H9 (cell line): ENCODE measurements around the gene BCAS3. TPM values are rescaled to one million over a fixed set of nuclear protein-coding genes. Genes with fewer than 3 reads are reported as not detected.
A peak's percentile ranks its signal among the peaks of the same experiment; 100 is the strongest.

Experiments
- DNase-seq: peaks from one replicate; pipeline ENCODE4 v3.0.0-alpha.2; 2017
- H2AFZ ChIP-seq: one replicate; pipeline ENCODE4 v1.6.1; 2013; ENCODE audit warnings: mild to moderate bottlenecking, low read length, control low read depth, moderate library complexity
- H2AK5ac ChIP-seq: 2 replicates; pipeline ENCODE4 v1.6.1; 2013; ENCODE audit warnings: low read length, control low read depth, mixed read lengths; ENCODE audit not compliant: insufficient read length
- H2BK120ac ChIP-seq: one replicate; pipeline ENCODE4 v1.6.1; 2013; ENCODE audit warnings: low read depth, mild to moderate bottlenecking, low read length, control low read depth, inconsistent platforms; ENCODE audit not compliant: poor library complexity, severe bottlenecking
- H2BK12ac ChIP-seq: 2 replicates; pipeline ENCODE4 v1.6.1; 2013; ENCODE audit warnings: low read length, control low read depth, mixed read lengths, low read depth; ENCODE audit not compliant: insufficient read length
- H2BK15ac ChIP-seq: 2 replicates; pipeline ENCODE4 v1.6.1; 2013; ENCODE audit warnings: low read depth, low read length, control low read depth
- H2BK20ac ChIP-seq: one replicate; pipeline ENCODE4 v1.6.1; 2013; ENCODE audit warnings: low read depth, mild to moderate bottlenecking, low read length, control low read depth, inconsistent platforms; ENCODE audit not compliant: poor library complexity, severe bottlenecking
- H2BK5ac ChIP-seq: 2 replicates; pipeline ENCODE4 v1.6.1; 2013; ENCODE audit warnings: low read length, control low read depth, mixed read lengths; ENCODE audit not compliant: insufficient read length
- H3K14ac ChIP-seq: 2 replicates; pipeline ENCODE4 v1.6.1; 2013; ENCODE audit warnings: low read length, control low read depth; ENCODE audit not compliant: insufficient read depth
- H3K18ac ChIP-seq: 2 replicates; pipeline ENCODE4 v1.6.1; 2013; ENCODE audit warnings: low read depth, mild to moderate bottlenecking, mixed read lengths, low read length, control low read depth; ENCODE audit not compliant: insufficient read length
- H3K23ac ChIP-seq: 2 replicates; pipeline ENCODE4 v1.6.1; 2013; ENCODE audit warnings: low read length, control low read depth, mixed read lengths, low read depth; ENCODE audit not compliant: insufficient read length
- H3K23me2 ChIP-seq: 2 replicates; pipeline ENCODE4 v1.6.1; 2013; ENCODE audit warnings: low read depth, mild to moderate bottlenecking, mixed read lengths, low read length, control low read depth; ENCODE audit not compliant: insufficient read length, poor library complexity, severe bottlenecking
- H3K27ac ChIP-seq: 2 replicates; pipeline ENCODE4 v1.5.1; 2013; ENCODE audit warnings: low read length, control low read depth, mixed read lengths, low read depth; ENCODE audit not compliant: insufficient read length
- H3K27me3 ChIP-seq: 2 replicates; pipeline ENCODE4 v1.6.1; 2013; ENCODE audit warnings: low read length, control low read depth, inconsistent platforms; ENCODE audit not compliant: insufficient read depth
- H3K4ac ChIP-seq: 2 replicates; pipeline ENCODE4 v1.6.1; 2013; ENCODE audit warnings: low read depth, mild to moderate bottlenecking, control low read depth, inconsistent platforms, low read length, moderate library complexity
- H3K4me1 ChIP-seq: 2 replicates; pipeline ENCODE4 v1.6.1; 2013; ENCODE audit warnings: low read length, control low read depth, inconsistent platforms; ENCODE audit not compliant: insufficient read depth
- H3K4me2 ChIP-seq: 2 replicates; pipeline ENCODE4 v1.6.1; 2013; ENCODE audit warnings: low read length, control low read depth, mixed read lengths; ENCODE audit not compliant: insufficient read length, insufficient read depth
- H3K56ac ChIP-seq: 2 replicates; pipeline ENCODE4 v1.6.1; 2013; ENCODE audit warnings: low read depth, mild to moderate bottlenecking, mixed read lengths, low read length, control low read depth; ENCODE audit not compliant: insufficient read length
- H3K79me1 ChIP-seq: 2 replicates; pipeline ENCODE4 v1.6.1; 2013; ENCODE audit warnings: low read depth, mild to moderate bottlenecking, moderate library complexity, low read length, control low read depth, inconsistent platforms; ENCODE audit not compliant: insufficient read depth, poor library complexity, severe bottlenecking
- H3K79me2 ChIP-seq: 2 replicates; pipeline ENCODE4 v1.6.1; 2013; ENCODE audit warnings: low read length, control low read depth, inconsistent platforms; ENCODE audit not compliant: insufficient read depth
- H3K9ac ChIP-seq: 2 replicates; pipeline ENCODE4 v1.6.1; 2013; ENCODE audit warnings: low read length, control low read depth, mixed read lengths; ENCODE audit not compliant: insufficient read length; ENCODE audit errors: extremely low read depth
- H3K9me3 ChIP-seq: one replicate; pipeline ENCODE4 v1.6.1; 2013; ENCODE audit warnings: low read depth, low read length, inconsistent platforms; ENCODE audit not compliant: control insufficient read depth
- H3T11ph ChIP-seq: one replicate; pipeline ENCODE4 v1.6.1; 2013; ENCODE audit warnings: mild to moderate bottlenecking, low read length, control low read depth, inconsistent platforms
- H4K20me1 ChIP-seq: one replicate; pipeline ENCODE4 v1.6.1; 2013; ENCODE audit not compliant: control insufficient read depth, insufficient read length, insufficient read depth
- H4K5ac ChIP-seq: 2 replicates; pipeline ENCODE4 v1.6.1; 2013; ENCODE audit warnings: low read depth, mild to moderate bottlenecking, mixed read lengths, low read length, control low read depth; ENCODE audit not compliant: insufficient read length
- H4K8ac ChIP-seq: replicated peaks from 2 replicates; pipeline ENCODE4 v1.6.1; 2013; ENCODE audit warnings: low read length, control low read depth, mixed read lengths, low read depth; ENCODE audit not compliant: insufficient read length
- H4K91ac ChIP-seq: 2 replicates; pipeline ENCODE4 v1.6.1; 2013; ENCODE audit warnings: low read depth, mild to moderate bottlenecking, moderate library complexity, mixed read lengths, low read length, control low read depth; ENCODE audit not compliant: insufficient read length
- H3K27ac Mint-ChIP-seq, 3 experiments: 2 replicates in 2 of 3; 3 replicates in 1 of 3; pipeline ENCODE4 v1.8.0; 2020 to 2021; ENCODE audit warnings: mixed read lengths in 3 of 3, mild to moderate bottlenecking in 1 of 3, moderate library complexity in 1 of 3
- H3K27me3 Mint-ChIP-seq: 2 replicates; pipeline ENCODE4 v1.8.0; 2021; ENCODE audit warnings: low read depth, mild to moderate bottlenecking, moderate library complexity, mixed read lengths
- H3K36me3 Mint-ChIP-seq, 3 experiments: 2 replicates in 2 of 3; 3 replicates in 1 of 3; pipeline ENCODE4 v1.8.0; 2020 to 2021; ENCODE audit warnings: low read depth in 3 of 3, mixed read lengths in 3 of 3; ENCODE audit not compliant: insufficient read depth in 1 of 3
- H3K4me1 Mint-ChIP-seq, 2 experiments: 2 replicates each; pipeline ENCODE4 v1.8.0; 2020; ENCODE audit warnings: mixed read lengths in 2 of 2
- H3K4me3 Mint-ChIP-seq, 2 experiments: 2 replicates in 1 of 2; 3 replicates in 1 of 2; pipeline ENCODE4 v1.8.0; 2020 to 2021; ENCODE audit warnings: mild to moderate bottlenecking in 2 of 2, mixed read lengths in 2 of 2, moderate library complexity in 1 of 2
- H3K9me3 Mint-ChIP-seq, 2 experiments: 2 replicates in 1 of 2; 3 replicates in 1 of 2; pipeline ENCODE4 v1.8.0; 2020; ENCODE audit warnings: mild to moderate bottlenecking in 2 of 2, mixed read lengths in 2 of 2, moderate library complexity in 1 of 2
- CTCF ChIP-seq: fragments of 200-600 bp; sonication (generic); conservative IDR thresholded peaks from 3 replicates; pipeline ENCODE4 v1.8.0; 2021; ENCODE audit warnings: antibody characterized with exemption, mild to moderate bottlenecking
- WGBS: extraction: QIAGEN DNeasy Blood & Tissue Kit; methylation state at CpG from one replicate; pipeline ENCODE4 v1.1.7; 2013; ENCODE audit warnings: missing lambda C conversion rate, low lambda C conversion rate, mixed read lengths; ENCODE audit not compliant: insufficient read length; ENCODE audit errors: extremely low coverage; 5-methylcytosine and 5-hydroxymethylcytosine counted together
- total RNA-seq: library from RNA; stranded (reverse); gene quantifications from 2 replicates; pipeline ENCODE4 v1.2.1, GENCODE V29; 2021

Gene BCAS3
- total RNA-seq, 1 experiment from 2014 or later, result 22.4 TPM

- Histone ChIP-seq H3K14ac (no peak overlapping the region), H3K27ac (no peak overlapping the region), H3K27me3 (no peaks in the 10 kb centered on the region), H2BK15ac (no peak overlapping the region), H3K4me1 (peaks cover 2% of the 10 kb centered on the region; the same call in 1 of the 2 replicates), H2AFZ (no peak overlapping the region), H3K18ac (no peak overlapping the region), H4K8ac (no peak overlapping the region), H3K79me2 (no peaks in the 10 kb centered on the region), H3K56ac (no peak overlapping the region), H3K4ac (no peak overlapping the region), H2BK12ac (no peak overlapping the region), H4K20me1 (no peaks in the 10 kb centered on the region), H3K23ac (no peak overlapping the region), H2BK20ac (no peak overlapping the region), H3T11ph (no peak overlapping the region), H3K79me1 (no peaks in the 10 kb centered on the region), H3K9ac (no peak overlapping the region), H3K9me3 (no peaks in the 10 kb centered on the region), H4K5ac (no peak overlapping the region), H2BK5ac (no peak overlapping the region), H2AK5ac (no peak overlapping the region), H2BK120ac (no peak overlapping the region), H4K91ac (no peak overlapping the region), H3K23me2 (no peaks in the 10 kb centered on the region), H3K4me2 (no peak overlapping the region)
- H3K4me1 Mint-ChIP-seq, result peaks cover 4% of the 10 kb centered on the region in 2 experiments
- DNase-seq, result no peak
- peaks cover 0 to 2% of the 10 kb centered on the region in 2 experiments; a peak in 2 of 5 replicates for H3K9me3 Mint-ChIP-seq
- peak overlapping the region in 2 of 3 experiments; percentile 85 to 90; a peak in 3 of 7 replicates for H3K27ac Mint-ChIP-seq
- no peaks in the 10 kb centered on the region for H3K36me3 Mint-ChIP-seq
- no peaks in the 10 kb centered on the region for H3K27me3 Mint-ChIP-seq
- no peak for TF ChIP-seq CTCF
- WGBS, result no CpG with 5 or more reads among the region's 4 CpGs
- no peak overlapping the region for H3K4me3 Mint-ChIP-seq
These were observed 141.9 kb downstream of the BCAS3 start for GRCh38 chr17:60819447-60820130.
